GM18873 (cell line): Measurements from ENCODE around the gene CUL5.
A peak's percentile ranks its signal among the peaks of the same experiment; 100 is the strongest.
"Not testable (repeated sequence)": the region's sequence is repeated elsewhere in the genome, so short reads cannot be mapped to it uniquely, and the experiment has no call there.

Source experiments
- ATAC-seq: cut with Tn5 transposase; IDR thresholded peaks from one replicate; pipeline ENCODE4 v1.9.1; 2021; ENCODE audit warnings: mild to moderate bottlenecking, moderate library complexity, moderate number of reproducible peaks; ENCODE audit not compliant: unreplicated experiment, low FRiP score

CUL5 gene

DNA sequence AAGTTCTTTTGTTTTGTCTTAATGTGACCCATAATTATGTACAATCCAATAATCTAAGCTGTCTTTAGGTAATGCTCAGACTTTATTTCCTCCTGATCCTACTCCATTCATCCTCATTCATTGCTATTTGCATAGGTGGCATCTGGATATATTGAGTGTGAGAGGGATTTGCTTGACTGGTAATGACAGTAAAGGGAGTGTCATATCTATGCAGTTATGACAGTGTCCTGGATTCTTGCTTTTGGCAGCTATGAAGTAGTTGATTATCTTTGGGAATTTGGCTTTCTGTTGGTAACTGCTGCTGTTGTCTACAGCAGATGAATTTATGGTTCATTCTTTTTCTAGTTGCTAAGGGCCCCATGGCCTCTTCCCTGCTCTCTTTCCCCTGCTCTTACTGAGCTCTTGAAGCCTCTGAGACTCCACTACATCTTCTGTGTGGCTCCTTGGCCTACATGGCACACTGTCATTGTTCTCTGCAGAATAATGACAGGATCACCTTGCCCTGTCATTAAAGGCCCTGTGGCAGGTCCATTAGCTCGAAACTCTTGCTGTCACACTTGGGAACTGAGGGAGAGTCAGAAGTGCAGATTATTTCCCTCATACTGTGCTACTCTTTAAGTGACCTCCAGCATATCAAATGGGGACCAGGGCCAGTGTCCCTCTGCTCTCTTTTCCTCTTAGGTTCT, 92.5 kb downstream of the CUL5 start:
- no peak for ATAC-seq

DNA sequence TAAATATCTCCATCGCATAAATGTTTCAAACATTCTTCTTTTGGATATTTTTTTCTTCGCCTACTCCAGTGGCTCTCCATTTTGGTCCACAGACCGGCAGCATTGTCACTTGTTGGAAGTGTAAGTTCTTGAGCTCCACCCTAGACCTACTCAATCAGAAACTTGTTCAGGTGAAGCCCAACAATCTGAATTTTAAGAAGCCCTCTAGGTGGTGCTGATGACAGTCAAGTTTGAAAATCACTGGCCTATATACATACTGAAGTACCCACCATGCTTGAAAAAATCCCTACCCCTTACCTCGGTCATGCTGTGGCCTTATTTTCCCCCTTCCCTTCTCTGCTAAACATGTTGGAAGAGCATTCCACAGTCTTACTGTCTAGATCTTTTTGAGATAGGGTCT, 102.4 kb downstream of the CUL5 start:
- ATAC-seq = no peak

- ATAC-seq = no peak
Measured at GRCh38 chr11:108112057-108112456, 103.4 kb downstream of the CUL5 start.

DNA sequence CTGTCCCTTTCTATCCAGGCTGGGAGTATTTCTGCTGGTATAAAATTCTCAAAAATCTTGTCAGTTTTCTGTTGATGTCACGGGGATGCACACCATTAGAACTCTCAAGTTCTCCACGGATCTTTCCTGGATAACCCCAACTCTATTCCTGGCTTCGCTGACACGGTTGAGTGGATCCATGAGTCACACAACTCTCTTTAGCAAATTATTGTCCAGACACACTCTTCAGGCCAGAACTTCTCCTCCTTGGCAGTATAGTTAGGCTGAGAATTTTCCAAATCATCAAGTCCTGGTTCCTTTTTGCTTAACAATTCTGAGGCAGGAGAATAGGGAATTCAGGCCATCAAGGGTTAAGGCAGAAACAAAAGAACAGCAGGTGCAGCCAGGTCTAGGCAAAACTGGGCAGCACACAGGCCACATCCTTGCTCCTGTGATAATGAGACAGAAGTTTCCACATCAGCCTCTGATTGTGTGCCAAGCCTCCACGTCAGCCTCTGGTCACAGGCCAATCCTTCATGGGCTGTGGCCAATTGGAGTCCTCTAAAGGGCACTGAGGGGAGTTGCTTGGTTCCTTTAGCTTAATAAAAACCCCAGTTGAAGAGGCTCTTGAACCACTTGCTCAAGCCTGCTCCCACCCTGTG, 106.9 kb downstream of the CUL5 start:
- ATAC-seq = no peak

- ATAC-seq = no peak
Measured at GRCh38 chr11:108117746-108118371, 109.2 kb downstream of the CUL5 start.

GRCh38 chr11:108120936-108121273, 112.2 kb downstream of the CUL5 start:
- ATAC-seq = not testable (repeated sequence)

GRCh38 chr11:108121274-108122155, 112.8 kb downstream of the CUL5 start, which contains the start of gene ACAT1:
ACAT1 (plus strand) TSS chr11:108121567; CDS start chr11:108121607, 40 bp downstream.
- peak; percentile 96 for ATAC-seq

- ATAC-seq = no peak
Measured at GRCh38 chr11:108122166-108122628, 113.5 kb downstream of the CUL5 start.

DNA sequence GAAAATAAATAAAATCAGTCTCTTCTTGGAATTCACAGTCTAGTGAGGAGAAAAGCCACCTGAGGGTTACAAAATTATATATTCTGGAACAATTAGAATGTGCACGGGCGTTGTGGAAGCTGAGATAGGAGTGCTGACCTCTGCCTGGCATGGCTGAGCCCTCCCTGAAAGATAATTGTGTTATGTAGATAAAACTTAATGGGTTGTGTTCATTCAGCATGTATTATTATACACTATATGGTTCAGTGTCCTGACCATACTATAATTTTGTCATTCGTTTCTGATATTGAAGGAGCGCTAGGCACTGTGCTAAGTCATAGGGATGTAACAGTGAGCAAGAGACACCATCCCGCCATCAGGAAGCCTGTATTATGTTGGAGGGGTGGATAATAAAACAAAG, 116.4 kb downstream of the CUL5 start:
- no peak for ATAC-seq

DNA sequence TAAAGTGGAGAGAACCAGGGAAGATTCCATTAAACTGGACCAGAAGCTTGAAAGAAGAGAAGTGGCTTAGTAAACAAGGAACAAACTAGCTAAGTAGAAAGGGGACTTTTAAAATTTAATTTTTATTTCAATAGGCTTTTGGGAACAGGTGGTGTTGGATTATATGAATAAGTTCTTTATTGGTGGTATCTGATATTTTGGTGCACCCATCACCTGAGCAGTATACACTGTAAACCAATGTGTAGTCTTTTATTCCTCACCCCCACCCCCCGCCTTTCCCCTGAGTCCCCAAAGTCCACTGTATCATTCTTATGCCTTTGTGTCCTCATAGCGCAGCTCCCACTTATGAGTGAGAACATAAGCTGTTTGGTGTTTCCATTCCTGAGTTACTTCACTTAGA, 120.1 kb downstream of the CUL5 start:
- ATAC-seq = no peak

DNA sequence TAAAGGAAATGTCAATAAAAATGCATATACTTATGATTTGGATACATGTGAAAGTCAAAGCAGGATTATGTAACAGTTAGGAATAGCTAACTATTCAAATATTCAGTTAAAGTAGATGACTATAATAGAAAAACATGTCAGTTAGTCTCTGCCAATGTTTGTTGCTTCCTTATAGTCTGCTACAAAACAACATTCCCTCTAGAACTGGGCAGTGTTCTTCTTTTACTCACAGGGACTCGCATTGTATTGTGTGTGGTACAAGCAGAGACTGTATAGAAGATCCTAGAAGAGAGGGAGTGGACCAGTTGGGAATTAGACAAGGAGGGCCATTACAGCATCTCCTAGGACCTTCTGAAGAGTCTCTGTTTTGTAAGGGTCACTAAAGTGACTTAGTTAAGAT, 123.3 kb downstream of the CUL5 start:
- ATAC-seq = no peak

GRCh38 chr11:108132993-108133538, 124.4 kb downstream of the CUL5 start:
- ATAC-seq = not testable (repeated sequence)

DNA sequence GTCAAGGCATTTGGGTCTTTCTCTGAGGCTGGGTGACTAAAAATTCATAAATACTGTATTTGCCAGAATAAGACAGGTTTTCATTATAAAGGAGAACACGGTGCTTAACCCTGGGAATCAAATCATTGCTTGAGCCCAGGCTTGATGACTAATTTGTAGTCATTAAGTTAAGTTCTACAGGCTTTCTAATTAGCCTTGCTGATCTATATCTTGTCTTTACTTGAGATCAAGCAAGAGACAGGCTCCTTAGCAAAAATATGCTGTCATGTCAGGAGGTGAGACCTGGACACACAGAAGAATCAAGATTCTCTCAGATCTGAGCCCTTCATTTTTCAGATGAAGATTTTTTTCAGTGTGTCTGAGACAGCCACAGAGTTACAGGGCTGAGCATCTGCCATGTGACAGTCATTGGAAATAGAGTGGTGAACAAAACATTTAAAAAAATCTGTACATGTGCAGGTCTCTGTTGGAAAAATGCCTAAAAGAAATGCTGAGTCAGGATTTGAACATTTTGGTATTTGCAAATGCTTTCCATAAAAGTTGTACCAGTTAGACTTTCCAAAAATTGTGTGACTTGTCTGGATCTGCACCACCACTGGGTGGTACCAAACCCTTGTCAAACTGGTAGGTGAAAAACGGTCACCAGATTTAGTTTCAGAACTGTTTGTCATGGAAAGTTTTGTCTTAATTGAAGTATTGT, 127.3 kb downstream of the CUL5 start:
- ATAC-seq = no peak

- no peak for ATAC-seq
Measured at GRCh38 chr11:108137212-108137611, 128.5 kb downstream of the CUL5 start.

GRCh38 chr11:108142304-108142703, 133.6 kb downstream of the CUL5 start:
- ATAC-seq = no peak

- ATAC-seq = no peak
Measured at GRCh38 chr11:108144615-108145014, 135.9 kb downstream of the CUL5 start.

DNA sequence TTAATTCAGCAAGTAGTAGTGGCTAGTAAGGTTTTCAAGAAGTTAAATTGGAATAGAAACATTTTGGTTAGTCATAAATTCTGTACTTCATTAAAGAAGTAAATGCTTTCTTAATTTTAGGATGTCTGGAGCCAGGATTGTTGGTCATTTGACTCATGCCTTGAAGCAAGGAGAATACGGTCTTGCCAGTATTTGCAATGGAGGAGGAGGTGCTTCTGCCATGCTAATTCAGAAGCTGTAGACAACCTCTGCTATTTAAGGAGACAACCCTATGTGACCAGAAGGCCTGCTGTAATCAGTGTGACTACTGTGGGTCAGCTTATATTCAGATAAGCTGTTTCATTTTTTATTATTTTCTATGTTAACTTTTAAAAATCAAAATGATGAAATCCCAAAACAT, 138.5 kb downstream of the CUL5 start:
- ATAC-seq = no peak

GRCh38 chr11:108148556-108148955, 139.9 kb downstream of the CUL5 start:
- ATAC-seq = no peak

DNA sequence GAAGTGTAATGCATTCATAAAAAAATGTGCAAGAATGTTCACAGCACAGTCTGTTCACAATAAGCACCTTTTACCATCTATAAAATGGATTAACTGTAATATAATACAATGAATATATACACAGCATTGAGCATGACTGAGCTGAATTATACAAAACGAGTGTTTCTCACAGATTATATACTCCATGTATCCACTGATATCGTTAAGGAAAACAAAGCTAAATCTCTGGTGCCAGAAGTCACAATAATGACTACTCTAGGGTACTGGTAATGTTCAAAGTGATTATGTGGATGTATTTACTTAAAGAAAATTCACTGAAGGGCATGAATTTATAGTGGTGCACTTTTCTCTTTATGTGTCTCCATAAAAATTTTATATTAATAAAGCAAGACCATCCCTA, 145.9 kb downstream of the CUL5 start:
- ATAC-seq = no peak
